GM12878 (cell line): ENCODE measurements around the gene CLTCL1. TPM values are rescaled to one million over a fixed set of nuclear protein-coding genes. Genes with fewer than 3 reads are reported as not detected.

Experiments used
- ATAC-seq: fragments of 200-7000 bp; cut with Tn5 transposase; 3 replicates; pipeline ENCODE4 v1.9.1; 2020; ENCODE audit warnings: mild to moderate bottlenecking, moderate library complexity
- BruUV-seq: library from RNA; stranded (reverse); fragments of 400-500 nt; replicated peaks from 2 replicates; lab custom pipeline; 2021; lab: Mats Ljungman, UMichigan
- CTCF ChIA-PET: fragments of 300-600 bp; sonication (Branson Sonifier 250); formaldehyde crosslinking; extraction: SDS; loops from one replicate; lab custom pipeline; 2021; ENCODE audit warnings: inconsistent platforms; lab: Yijun Ruan, JAX
- POLR2A ChIA-PET: fragments of 350-600 bp; formaldehyde crosslinking; extraction: SDS; loops from one replicate; lab custom pipeline; 2021; ENCODE audit warnings: inconsistent platforms; lab: Charles Lee
- RAD21 ChIA-PET: fragments of 300-600 bp; sonication (Branson Sonifier 250); formaldehyde crosslinking; loops from one replicate; lab custom pipeline; 2023; ENCODE audit warnings: antibody characterized with exemption; ENCODE audit not compliant: unreplicated experiment; lab: Charles Lee
- SMC1A ChIA-PET: fragments of 300-600 bp; sonication (Branson Sonifier 250); formaldehyde crosslinking; loops from one replicate; lab custom pipeline; 2023; ENCODE audit not compliant: unreplicated experiment, uncharacterized antibody; lab: Charles Lee
- DNase-seq: peaks from one replicate; pipeline ENCODE4 v3.0.0-alpha.2; 2011; ENCODE audit warnings: low read depth, low spot score
- FAIRE-seq: peaks from 3 replicates; lab custom pipeline; 2011; peaks lifted over from hg19 to GRCh38; lab: Jason Lieb, UNC
- H2AFZ ChIP-seq: 2 replicates; pipeline ENCODE4 v1.6.0; 2011; ENCODE audit warnings: low read depth, low read length, control low read depth; ENCODE audit not compliant: control insufficient read depth
- H3K27ac ChIP-seq: 2 replicates; pipeline ENCODE4 v1.5.1; 2011; ENCODE audit warnings: control low read depth; ENCODE audit not compliant: control insufficient read depth, insufficient read depth
- H3K27me3 ChIP-seq, 2 experiments: replicated peaks in 1 of 2; 2 replicates each; pipeline versions ENCODE4 v1.6.0 to v1.6.1; 2011; ENCODE audit warnings: low read length in 1 of 2; ENCODE audit not compliant: control insufficient read depth in 2 of 2, insufficient read depth in 2 of 2
- H3K36me3 ChIP-seq, 2 experiments: 2 replicates each; pipeline ENCODE4 v1.5.1; 2011; ENCODE audit warnings: low read length in 1 of 2; ENCODE audit not compliant: control insufficient read depth in 2 of 2, insufficient read depth in 2 of 2
- H3K4me1 ChIP-seq: 2 replicates; pipeline ENCODE4 v1.6.1; 2011; ENCODE audit warnings: mild to moderate bottlenecking, low read length, moderate library complexity, mixed read lengths; ENCODE audit not compliant: control insufficient read depth, insufficient read depth
- H3K4me2 ChIP-seq: 2 replicates; pipeline ENCODE4 v1.6.0; 2011; ENCODE audit warnings: control low read depth; ENCODE audit not compliant: control insufficient read depth, insufficient read depth
- H3K4me3 ChIP-seq: fragments of 200-600 bp; sonication (generic); 2 replicates; pipeline ENCODE4 v1.5.1; 2016
- H3K79me2 ChIP-seq: 2 replicates; pipeline ENCODE4 v1.6.0; 2011; ENCODE audit warnings: low read length; ENCODE audit not compliant: control insufficient read depth, insufficient read depth
- H3K9ac ChIP-seq: 2 replicates; pipeline ENCODE4 v1.8.0; 2011; ENCODE audit warnings: low read length, control low read depth, mixed read lengths; ENCODE audit not compliant: control insufficient read depth, insufficient read depth
- H3K9me3 ChIP-seq: replicated peaks from 3 replicates; pipeline ENCODE4 v1.5.1; 2011; ENCODE audit warnings: mild to moderate bottlenecking, low read length; ENCODE audit not compliant: control insufficient read depth, insufficient read depth
- H4K20me1 ChIP-seq: 2 replicates; pipeline ENCODE4 v1.6.0; 2011; ENCODE audit not compliant: control insufficient read depth, insufficient read depth
- CBFB ChIP-seq: IDR thresholded peaks from 2 replicates; pipeline ENCODE4 v1.6.1; 2016; ENCODE audit warnings: antibody characterized with exemption, low read depth
- CBX3 ChIP-seq: fragments of 200-600 bp; sonication (generic); IDR thresholded peaks from 2 replicates; pipeline ENCODE4 v1.6.1; 2016; ENCODE audit warnings: low read depth, borderline replicate concordance
- EED ChIP-seq: sonication (generic); IDR thresholded peaks from 2 replicates; pipeline ENCODE4 v1.6.1; 2016; ENCODE audit warnings: antibody characterized with exemption, low read depth
- ESRRA ChIP-seq: IDR thresholded peaks from 2 replicates; pipeline ENCODE4 v1.6.1; 2012; ENCODE audit warnings: mild to moderate bottlenecking, low read length, improper control_type of control experiment
- ETV6 ChIP-seq, 2 experiments: fragments of 450-650 bp in 1 of 2; IDR thresholded peaks in 1 of 2; conservative IDR thresholded peaks in 1 of 2; 2 replicates each; pipeline ENCODE4 v1.6.1; 2014; ENCODE audit warnings: antibody characterized with exemption in 1 of 2, borderline replicate concordance in 1 of 2, low read depth in 1 of 2, mild to moderate bottlenecking in 1 of 2, moderate library complexity in 1 of 2
- JUNB ChIP-seq: IDR thresholded peaks from 2 replicates; pipeline ENCODE4 v1.6.1; 2016; ENCODE audit warnings: antibody characterized with exemption, mild to moderate bottlenecking
- KAT2A ChIP-seq: conservative IDR thresholded peaks from 2 replicates; pipeline ENCODE4 v1.6.1; 2011; ENCODE audit warnings: low read depth, low read length; ENCODE audit not compliant: control insufficient read depth
- PKNOX1 ChIP-seq: fragments of 450-650 bp; IDR thresholded peaks from 2 replicates; pipeline ENCODE4 v1.6.1; 2016; ENCODE audit warnings: mild to moderate bottlenecking
- POLR2AphosphoS5 ChIP-seq: IDR thresholded peaks from 2 replicates; pipeline ENCODE4 v1.6.1; 2011; ENCODE audit warnings: mild to moderate bottlenecking, low read length, inconsistent platforms
- RAD51 ChIP-seq: fragments of 450-650 bp; IDR thresholded peaks from 2 replicates; pipeline ENCODE4 v1.6.1; 2016; ENCODE audit warnings: moderate library complexity, mild to moderate bottlenecking, inconsistent platforms
- RBBP5 ChIP-seq: fragments of 200-600 bp; sonication (generic); conservative IDR thresholded peaks from 2 replicates; pipeline ENCODE4 v1.6.1; 2016
- RUNX3 ChIP-seq: IDR thresholded peaks from 2 replicates; pipeline ENCODE4 v1.6.1; 2012; ENCODE audit warnings: low read length, inconsistent platforms
- WGBS: methylation state at CpG from one replicate; pipeline ENCODE4 v1.1.6; 2016; ENCODE audit warnings: low lambda C conversion rate; ENCODE audit not compliant: insufficient replicate concordance, insufficient coverage; ENCODE audit errors: missing lambda C conversion rate; 5-methylcytosine and 5-hydroxymethylcytosine counted together
- in situ Hi-C: fragments of 300-500 bp; cut with MboI; formaldehyde crosslinking; loops from 9 replicates; pipeline ENCODE4 v1.14.3; 2018; ENCODE audit warnings: mixed read lengths
- intact Hi-C: fragments of 100-400 bp; cut with micrococcal nuclease; formaldehyde crosslinking; loops from one replicate; pipeline ENCODE4 v1.14.2; 2022; ENCODE audit not compliant: unreplicated experiment
- polyA plus RNA-seq, 11 experiments: library from polyadenylated mRNA; depleted of rRNA in 4 of 11; unstranded in 6 of 11; stranded (reverse) in 5 of 11; fragments of >200 nt; fragmentation: Nextera tagmentation in 4 of 11; fragmentation: Illumina TruSeq in 1 of 11; extraction: Ambion mirVana in 4 of 11; extraction: Trizol in 1 of 11; gene quantifications; 1 replicate in 1 of 11; 2 replicates in 10 of 11; pipeline versions ENCODE4 v1.2.1 to v1.2.3, GENCODE V29; 2011 to 2016; ENCODE audit warnings: inconsistent platforms in 2 of 11, missing spikeins in 2 of 11, low read depth in 1 of 11
- total RNA-seq, 4 experiments: library from RNA; depleted of rRNA in 3 of 4; stranded (reverse); fragments of >200 nt in 3 of 4; fragmentation: Illumina TruSeq in 1 of 4; extraction: Trizol in 1 of 4; gene quantifications; 2 replicates each; pipeline versions ENCODE4 v1.2.1 to v1.2.3, GENCODE V29; 2013 to 2021
- TF ChIP-seq, protein P1 (sequence below): fragments of 450-650 bp; conservative IDR thresholded peaks from 2 replicates; pipeline ENCODE4 v1.6.1; 2017; ENCODE audit warnings: mild to moderate bottlenecking, moderate library complexity
- TF ChIP-seq, protein P2 (sequence below): fragments of 450-650 bp; IDR thresholded peaks from 2 replicates; pipeline ENCODE4 v1.6.1; 2017; ENCODE audit warnings: mild to moderate bottlenecking, moderate library complexity

Gene CLTCL1
- total and polyA plus RNA-seq, 10 of the 15 experiments (the other 5 are each of a cell fraction or from before 2014, with no cell fraction given), result under 0.01 to 0.35 (median 0.12) TPM; not detected in 2

DNA sequence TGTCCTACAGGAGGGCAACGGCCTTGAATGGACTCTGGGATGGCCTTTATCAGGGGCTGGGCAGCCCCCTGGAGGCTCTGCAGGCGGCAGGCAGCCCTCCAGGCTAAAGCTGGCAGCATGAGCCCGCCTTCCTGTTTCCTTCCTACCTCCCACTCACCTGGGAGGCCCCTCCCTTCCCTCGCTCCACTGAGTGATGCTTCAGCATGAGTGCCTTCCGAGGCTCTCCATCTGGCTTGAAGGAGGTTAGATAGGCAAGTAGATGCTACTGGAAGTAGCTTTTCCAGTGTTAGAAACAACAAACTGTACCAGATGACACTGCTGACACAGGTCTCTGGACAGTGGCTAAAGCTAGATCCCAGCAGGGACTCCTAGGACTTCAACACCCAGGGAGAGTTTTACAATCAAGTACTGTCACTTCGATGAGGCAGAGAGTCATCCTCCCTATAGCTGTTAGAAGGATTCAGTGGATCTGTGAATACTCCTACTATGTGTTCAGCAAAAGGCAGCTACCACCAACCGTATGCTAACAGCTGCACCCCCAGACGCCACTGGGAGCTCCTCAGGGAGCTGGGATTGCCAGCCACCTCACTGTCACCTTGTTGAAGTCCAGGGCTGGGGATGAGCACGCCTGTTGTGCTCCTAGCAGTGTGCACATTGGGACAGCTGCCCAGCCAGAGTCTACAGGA is 108.9 kb downstream of the CLTCL1 start (continued):
- TF ChIP-seq JUNB (no peak), POLR2AphosphoS5 (no peak), RAD51 (no peak), KAT2A (no peak)
- TF ChIP-seq, all 136 proteins: peak for 0

DNA sequence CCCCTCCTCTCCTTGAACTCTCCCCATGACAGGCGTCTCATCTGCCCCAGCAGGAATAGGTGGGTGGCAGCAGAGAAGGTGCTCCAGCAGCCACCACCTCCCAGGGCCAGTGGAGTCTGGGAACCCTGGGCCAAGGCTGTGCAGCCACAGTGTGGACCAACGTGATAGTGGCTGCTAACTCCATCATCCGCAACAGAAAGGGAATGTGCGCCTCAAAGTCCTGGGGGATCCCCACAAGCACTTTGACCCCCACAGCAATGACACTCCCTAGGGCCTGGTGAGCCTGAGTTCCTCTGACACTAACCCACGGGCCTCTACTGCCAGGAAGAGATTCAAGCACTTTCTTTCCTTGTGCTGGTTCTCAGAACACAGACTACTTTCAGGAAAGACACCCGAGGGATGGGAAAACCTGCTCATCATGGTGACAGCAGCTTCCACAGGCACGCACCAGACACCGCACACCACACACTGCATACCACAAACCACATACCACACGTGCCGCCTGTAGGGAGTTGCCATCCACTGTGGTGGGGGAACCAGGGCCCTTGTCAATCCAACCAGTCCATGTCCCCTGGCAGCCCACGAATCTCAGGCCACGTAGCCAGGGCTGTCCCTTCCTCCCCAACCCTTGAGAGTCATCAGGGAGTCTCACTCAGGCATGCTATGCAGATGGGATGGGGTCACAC is 109.6 kb downstream of the CLTCL1 start:
- intact Hi-C loops, result no loop called here
- no TSS peak for BruUV-seq
- Histone ChIP-seq H3K36me3 (no peaks in the 10 kb centered on the region), H3K4me3 (no peak overlapping the region), H3K9me3 (no peaks in the 10 kb centered on the region), H3K79me2 (peaks cover 9% of the 10 kb centered on the region), H3K9ac (no peak overlapping the region), H3K27me3 (peaks cover 0 to 1% of the 10 kb centered on the region in 2 experiments; a peak in 1 of 4 replicates), H3K4me2 (peak overlapping the region; percentile 19), H4K20me1 (no peaks in the 10 kb centered on the region), H2AFZ (no peak overlapping the region), H3K27ac (no peak overlapping the region), H3K4me1 (peaks cover 9% of the 10 kb centered on the region; the same call in 1 of the 2 replicates)
- FAIRE-seq, result no peak
- 26% methylated on average over 12 of the region's 12 CpGs for WGBS
- POLR2A ChIA-PET, result no interaction called here
- RAD21 ChIA-PET, result interaction anchor here (1.3 kb wide), 1 partner anchor 14 kb away, joined by 3 read pairs; no protein-coding TSS in a partner anchor
- ATAC-seq, result no peak
- CTCF ChIA-PET, result interaction anchor here (1.0 to 3.6 kb wide), 3 partner anchors 277 to 298 kb away, joined by 3 to 24 read pairs (median 4); partner anchors contain the start of gene CDC45
- in situ Hi-C loops, result loop anchor here (5.0 kb wide), 1 partner anchor 110 kb away; the partner anchor contains the start of gene CLTCL1
- SMC1A ChIA-PET, result interaction anchor here (1.0 kb wide), 1 partner anchor 296 kb away, joined by 3 read pairs; no protein-coding TSS in a partner anchor
- DNase-seq, result no peak
- TF ChIP-seq, protein P1, sequence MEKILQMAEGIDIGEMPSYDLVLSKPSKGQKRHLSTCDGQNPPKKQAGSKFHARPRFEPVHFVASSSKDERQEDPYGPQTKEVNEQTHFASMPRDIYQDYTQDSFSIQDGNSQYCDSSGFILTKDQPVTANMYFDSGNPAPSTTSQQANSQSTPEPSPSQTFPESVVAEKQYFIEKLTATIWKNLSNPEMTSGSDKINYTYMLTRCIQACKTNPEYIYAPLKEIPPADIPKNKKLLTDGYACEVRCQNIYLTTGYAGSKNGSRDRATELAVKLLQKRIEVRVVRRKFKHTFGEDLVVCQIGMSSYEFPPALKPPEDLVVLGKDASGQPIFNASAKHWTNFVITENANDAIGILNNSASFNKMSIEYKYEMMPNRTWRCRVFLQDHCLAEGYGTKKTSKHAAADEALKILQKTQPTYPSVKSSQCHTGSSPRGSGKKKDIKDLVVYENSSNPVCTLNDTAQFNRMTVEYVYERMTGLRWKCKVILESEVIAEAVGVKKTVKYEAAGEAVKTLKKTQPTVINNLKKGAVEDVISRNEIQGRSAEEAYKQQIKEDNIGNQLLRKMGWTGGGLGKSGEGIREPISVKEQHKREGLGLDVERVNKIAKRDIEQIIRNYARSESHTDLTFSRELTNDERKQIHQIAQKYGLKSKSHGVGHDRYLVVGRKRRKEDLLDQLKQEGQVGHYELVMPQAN, result no peak
- no peak for TF ChIP-seq CBX3
- TF ChIP-seq PKNOX1, result no peak
- TF ChIP-seq ETV6 (conservative IDR thresholded peaks at IDR 0.05 in 1 of 2, IDR thresholded peaks at IDR 0.05 in 1 of 2; ENCODE audit: borderline replicate concordance in 1 of 2, low read depth in 1 of 2), result no peak
- no peak for TF ChIP-seq ESRRA
- peak; percentile 50 for TF ChIP-seq RUNX3
- no peak for TF ChIP-seq RBBP5
- TF ChIP-seq, protein P2, sequence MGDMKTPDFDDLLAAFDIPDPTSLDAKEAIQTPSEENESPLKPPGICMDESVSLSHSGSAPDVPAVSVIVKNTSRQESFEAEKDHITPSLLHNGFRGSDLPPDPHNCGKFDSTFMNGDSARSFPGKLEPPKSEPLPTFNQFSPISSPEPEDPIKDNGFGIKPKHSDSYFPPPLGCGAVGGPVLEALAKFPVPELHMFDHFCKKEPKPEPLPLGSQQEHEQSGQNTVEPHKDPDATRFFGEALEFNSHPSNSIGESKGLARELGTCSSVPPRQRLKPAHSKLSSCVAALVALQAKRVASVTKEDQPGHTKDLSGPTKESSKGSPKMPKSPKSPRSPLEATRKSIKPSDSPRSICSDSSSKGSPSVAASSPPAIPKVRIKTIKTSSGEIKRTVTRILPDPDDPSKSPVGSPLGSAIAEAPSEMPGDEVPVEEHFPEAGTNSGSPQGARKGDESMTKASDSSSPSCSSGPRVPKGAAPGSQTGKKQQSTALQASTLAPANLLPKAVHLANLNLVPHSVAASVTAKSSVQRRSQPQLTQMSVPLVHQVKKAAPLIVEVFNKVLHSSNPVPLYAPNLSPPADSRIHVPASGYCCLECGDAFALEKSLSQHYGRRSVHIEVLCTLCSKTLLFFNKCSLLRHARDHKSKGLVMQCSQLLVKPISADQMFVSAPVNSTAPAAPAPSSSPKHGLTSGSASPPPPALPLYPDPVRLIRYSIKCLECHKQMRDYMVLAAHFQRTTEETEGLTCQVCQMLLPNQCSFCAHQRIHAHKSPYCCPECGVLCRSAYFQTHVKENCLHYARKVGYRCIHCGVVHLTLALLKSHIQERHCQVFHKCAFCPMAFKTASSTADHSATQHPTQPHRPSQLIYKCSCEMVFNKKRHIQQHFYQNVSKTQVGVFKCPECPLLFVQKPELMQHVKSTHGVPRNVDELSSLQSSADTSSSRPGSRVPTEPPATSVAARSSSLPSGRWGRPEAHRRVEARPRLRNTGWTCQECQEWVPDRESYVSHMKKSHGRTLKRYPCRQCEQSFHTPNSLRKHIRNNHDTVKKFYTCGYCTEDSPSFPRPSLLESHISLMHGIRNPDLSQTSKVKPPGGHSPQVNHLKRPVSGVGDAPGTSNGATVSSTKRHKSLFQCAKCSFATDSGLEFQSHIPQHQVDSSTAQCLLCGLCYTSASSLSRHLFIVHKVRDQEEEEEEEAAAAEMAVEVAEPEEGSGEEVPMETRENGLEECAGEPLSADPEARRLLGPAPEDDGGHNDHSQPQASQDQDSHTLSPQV, result no peak
- TF ChIP-seq EED, result 0 out of 2 replicates have a peak, but pooled peaks have one; percentile 23
- no peak for TF ChIP-seq CBFB
